Keratinocyte (primary cell): ENCODE data around the gene RHOC. TPM values are rescaled to one million over a fixed set of nuclear protein-coding genes. Genes with fewer than 3 reads are reported as not detected.

Source experiments
- DNase-seq: peaks from one replicate; pipeline ENCODE4 v3.0.0-alpha.2; 2011; ENCODE audit warnings: low read depth, missing footprints, low spot score
- FAIRE-seq: peaks from 2 replicates; lab custom pipeline; 2011; peaks lifted over from hg19 to GRCh38; lab: Jason Lieb, UNC
- H2AFZ ChIP-seq: 2 replicates; pipeline ENCODE4 v1.6.0; 2012; ENCODE audit warnings: low read length, control low read depth, inconsistent platforms; ENCODE audit not compliant: control insufficient read depth
- H3K27ac ChIP-seq: 2 replicates; pipeline ENCODE4 v1.5.1; 2011; ENCODE audit warnings: low read length; ENCODE audit not compliant: control insufficient read depth, insufficient read depth
- H3K27me3 ChIP-seq: 3 replicates; pipeline ENCODE4 v1.6.0; 2011; ENCODE audit warnings: low read length; ENCODE audit not compliant: control insufficient read depth, insufficient read depth; ENCODE audit errors: extremely low read depth
- H3K36me3 ChIP-seq, 2 experiments: 2 replicates in 1 of 2; 3 replicates in 1 of 2; pipeline ENCODE4 v1.5.1; 2011; ENCODE audit warnings: low read length in 2 of 2, mild to moderate bottlenecking in 1 of 2; ENCODE audit not compliant: control insufficient read depth in 2 of 2, insufficient read depth in 2 of 2; ENCODE audit errors: extremely low read depth in 1 of 2
- H3K4me1 ChIP-seq: 3 replicates; pipeline ENCODE4 v1.5.1; 2011; ENCODE audit warnings: low read length; ENCODE audit not compliant: control insufficient read depth, insufficient read depth; ENCODE audit errors: extremely low read depth
- H3K4me2 ChIP-seq: 3 replicates; pipeline ENCODE4 v1.6.0; 2011; ENCODE audit warnings: low read depth, low read length; ENCODE audit not compliant: control insufficient read depth, insufficient read depth; ENCODE audit errors: extremely low read depth
- H3K4me3 ChIP-seq, 3 experiments: fragments of 200-600 bp in 1 of 3; sonication (generic) in 1 of 3; 2 replicates in 2 of 3; 3 replicates in 1 of 3; pipeline ENCODE4 v1.5.1; 2011 to 2016; ENCODE audit warnings: low read length in 3 of 3, mild to moderate bottlenecking in 3 of 3, control low read depth in 2 of 3, inconsistent platforms in 1 of 3, low read depth in 1 of 3, mixed read lengths in 1 of 3, mixed run types in 1 of 3, moderate library complexity in 1 of 3; ENCODE audit not compliant: control insufficient read depth in 2 of 3, insufficient read depth in 2 of 3; ENCODE audit errors: extremely low read depth in 1 of 3
- H3K79me2 ChIP-seq: 2 replicates; pipeline ENCODE4 v1.6.0; 2012; ENCODE audit warnings: low read length; ENCODE audit not compliant: control insufficient read depth, insufficient read depth
- H3K9ac ChIP-seq: 3 replicates; pipeline ENCODE4 v1.6.0; 2011; ENCODE audit warnings: low read length; ENCODE audit not compliant: control insufficient read depth, insufficient read depth; ENCODE audit errors: extremely low read depth
- H3K9me1 ChIP-seq: 3 replicates; pipeline ENCODE4 v1.6.0; 2011; ENCODE audit warnings: low read length; ENCODE audit not compliant: control insufficient read depth, insufficient read depth; ENCODE audit errors: extremely low read depth
- H3K9me3 ChIP-seq: 2 replicates; pipeline ENCODE4 v1.5.1; 2012; ENCODE audit warnings: low read depth, low read length; ENCODE audit not compliant: control insufficient read depth
- H4K20me1 ChIP-seq: 3 replicates; pipeline ENCODE4 v1.6.0; 2011; ENCODE audit warnings: low read length; ENCODE audit not compliant: control insufficient read depth, insufficient read depth; ENCODE audit errors: extremely low read depth
- CTCF ChIP-seq, 3 experiments: IDR thresholded peaks in 1 of 3; conservative IDR thresholded peaks in 1 of 3; optimal IDR thresholded peaks in 1 of 3; 2 replicates in 2 of 3; 3 replicates in 1 of 3; pipeline versions ENCODE3 to v1.5.1; 2011; ENCODE audit warnings: low read length in 3 of 3, mild to moderate bottlenecking in 3 of 3, moderate library complexity in 2 of 3, control low read depth in 1 of 3, inconsistent platforms in 1 of 3; ENCODE audit not compliant: insufficient read depth in 2 of 3; ENCODE audit errors: extremely low read depth in 1 of 3
- EZH2 ChIP-seq: IDR thresholded peaks from one replicate; pipeline ENCODE4 v1.6.1; 2012; ENCODE audit warnings: inconsistent platforms, mild to moderate bottlenecking, low read length, moderate library complexity
- dilution Hi-C: fragments of 300-500 bp; cut with MboI; formaldehyde crosslinking; loops from one replicate; pipeline ENCODE4 v1.7.0; 2020; ENCODE audit warnings: low sequenced_read_pairs; ENCODE audit not compliant: extremely low pct_ligation_motif_present
- polyA plus RNA-seq, 5 experiments: library from polyadenylated mRNA; depleted of rRNA in 3 of 5; stranded (reverse) in 3 of 5; stranded (forward) in 1 of 5; unstranded in 1 of 5; fragments of >200 nt; gene quantifications; 1 replicate in 1 of 5; 2 replicates in 3 of 5; 3 replicates in 1 of 5; pipeline versions ENCODE4 v1.2.1 to v1.2.3, GENCODE V29; 2011 to 2012; ENCODE audit warnings: missing spikeins in 2 of 5, low read depth in 1 of 5, low replicate concordance in 1 of 5

The RHOC gene
- polyA plus RNA-seq, 1 donor (not counting 4 experiments of a cell fraction or from before 2014, with no cell fraction given) = 639 TPM

- Histone ChIP-seq H3K27ac (no peak overlapping the region), H3K4me1 (peaks cover 11% of the 10 kb centered on the region), H3K4me2 (no peak overlapping the region), H3K4me3 (no peak overlapping the region), H3K9ac (no peak overlapping the region), H2AFZ (no peak overlapping the region), H3K36me3 (peaks cover 10 to 12% of the 10 kb centered on the region in 2 experiments), H3K9me3 (no peaks in the 10 kb centered on the region), H3K79me2 (no peaks in the 10 kb centered on the region), H4K20me1 (no peaks in the 10 kb centered on the region), H3K27me3 (no peaks in the 10 kb centered on the region), H3K9me1 (no peaks in the 10 kb centered on the region)
- FAIRE-seq (no peak), DNase-seq (no peak)
- dilution Hi-C loops = no loop called here
- no peak for TF ChIP-seq EZH2
- no peak for TF ChIP-seq CTCF (optimal IDR thresholded peaks at IDR 0.05 in 1 of 3, IDR thresholded peaks at IDR 0.05 in 1 of 3, conservative IDR thresholded peaks at IDR 0.05 in 1 of 3; ENCODE audit: extremely low read depth in 1 of 3, insufficient read depth in 2 of 3, low read length in 3 of 3)
These were observed 5.8 kb upstream of the RHOC start for GRCh38 chr1:112712701-112713128.

- Histone ChIP-seq H3K9me3 (no peaks in the 10 kb centered on the region), H3K4me3 (no peak overlapping the region), H2AFZ (no peak overlapping the region), H3K9me1 (no peaks in the 10 kb centered on the region), H3K27me3 (no peaks in the 10 kb centered on the region), H4K20me1 (no peaks in the 10 kb centered on the region), H3K9ac (no peak overlapping the region), H3K36me3 (peaks cover 10 to 12% of the 10 kb centered on the region in 2 experiments), H3K4me1 (peaks cover 13% of the 10 kb centered on the region), H3K79me2 (no peaks in the 10 kb centered on the region), H3K27ac (no peak overlapping the region), H3K4me2 (no peak overlapping the region)
- dilution Hi-C loops = no loop called here
- FAIRE-seq (no peak), DNase-seq (no peak)
- TF ChIP-seq CTCF (optimal IDR thresholded peaks at IDR 0.05 in 1 of 3, IDR thresholded peaks at IDR 0.05 in 1 of 3, conservative IDR thresholded peaks at IDR 0.05 in 1 of 3; ENCODE audit: extremely low read depth in 1 of 3, insufficient read depth in 2 of 3, low read length in 3 of 3) (no peak), EZH2 (no peak)
These were observed 5.3 kb upstream of the RHOC start for GRCh38 chr1:112712191-112712590.
